Fibroblast of lung (primary cell): ENCODE measurements around the gene WWP2. TPM values are rescaled to one million over a fixed set of nuclear protein-coding genes. Genes with fewer than 3 reads are reported as not detected.

Experiments used
- DNase-seq, 2 donors: peaks; one replicate each; pipeline versions ENCODE4 v3.0.0 to v3.0.0-alpha.2; 2010; ENCODE audit warnings: low read depth in 2 of 2
- H2AFZ ChIP-seq: 2 replicates; pipeline ENCODE4 v1.5.1; 2012; ENCODE audit warnings: low read length, control low read depth, inconsistent platforms
- H3K27ac ChIP-seq: 2 replicates; pipeline ENCODE4 v1.5.1; 2011; ENCODE audit warnings: low read length, control low read depth; ENCODE audit not compliant: insufficient read depth
- H3K27me3 ChIP-seq: 2 replicates; pipeline ENCODE4 v1.5.1; 2011; ENCODE audit warnings: mild to moderate bottlenecking, low read length; ENCODE audit not compliant: control insufficient read depth, insufficient read depth
- H3K36me3 ChIP-seq: 2 replicates; pipeline ENCODE4 v1.5.1; 2011; ENCODE audit warnings: low read length; ENCODE audit not compliant: control insufficient read depth, insufficient read depth
- H3K4me1 ChIP-seq: 2 replicates; pipeline ENCODE4 v1.5.1; 2011; ENCODE audit warnings: low read length; ENCODE audit not compliant: control insufficient read depth, insufficient read depth; ENCODE audit errors: extremely low read depth
- H3K4me2 ChIP-seq: 2 replicates; pipeline ENCODE4 v1.5.1; 2011; ENCODE audit warnings: low read length, control low read depth; ENCODE audit not compliant: insufficient read depth; ENCODE audit errors: extremely low read depth
- H3K4me3 ChIP-seq, 4 experiments: fragments of 200-600 bp in 1 of 4; sonication (generic) in 1 of 4; replicated peaks in 1 of 4; 2 replicates each; pipeline ENCODE4 v1.5.1; 2011 to 2016; ENCODE audit warnings: low read length in 4 of 4, low read depth in 3 of 4, mild to moderate bottlenecking in 3 of 4, control low read depth in 2 of 4, inconsistent platforms in 1 of 4, mixed read lengths in 1 of 4; ENCODE audit not compliant: insufficient read depth in 1 of 4; ENCODE audit errors: control extremely low read depth in 1 of 4
- H3K79me2 ChIP-seq: 2 replicates; pipeline ENCODE4 v1.5.1; 2012; ENCODE audit warnings: mild to moderate bottlenecking, low read length, inconsistent platforms; ENCODE audit not compliant: control insufficient read depth, insufficient read depth
- H3K9ac ChIP-seq: 2 replicates; pipeline ENCODE4 v1.5.1; 2011; ENCODE audit warnings: mild to moderate bottlenecking, low read length, control low read depth; ENCODE audit not compliant: insufficient read depth
- H3K9me3 ChIP-seq: 2 replicates; pipeline ENCODE4 v1.5.1; 2012; ENCODE audit warnings: low read depth, low read length; ENCODE audit not compliant: control insufficient read depth, insufficient read depth
- H4K20me1 ChIP-seq: 2 replicates; pipeline ENCODE4 v1.5.1; 2011; ENCODE audit warnings: low read length; ENCODE audit not compliant: control insufficient read depth, insufficient read depth; ENCODE audit errors: extremely low read depth
- EZH2 ChIP-seq: IDR thresholded peaks from 2 replicates; pipeline ENCODE4 v1.5.1; 2012; ENCODE audit warnings: low read length, control low read depth, mild to moderate bottlenecking; ENCODE audit errors: missing control alignments
- polyA plus RNA-seq, 2 donors: library from polyadenylated mRNA; depleted of rRNA in 1 of 2; stranded (reverse) in 1 of 2; unstranded in 1 of 2; fragments of >200 nt; gene quantifications; 2 replicates each; pipeline ENCODE4 v1.2.1, GENCODE V29; 2011 to 2012; ENCODE audit warnings: missing spikeins in 1 of 2
- total RNA-seq: library from RNA; depleted of rRNA; stranded (reverse); fragments of >200 nt; gene quantifications from 2 replicates; pipeline ENCODE4 v1.2.1, GENCODE V29; 2014
- TF ChIP-seq, protein P1 (sequence below), 2 donors: IDR thresholded peaks in 1 of 2; conservative IDR thresholded peaks in 1 of 2; 1 replicate in 1 of 2; 2 replicates in 1 of 2; pipeline ENCODE4 v1.5.1; 2011 to 2012; ENCODE audit warnings: low read length in 2 of 2, control low read depth in 1 of 2, inconsistent platforms in 1 of 2, low read depth in 1 of 2, mild to moderate bottlenecking in 1 of 2

WWP2 gene
- total and polyA plus RNA-seq, 2 donors (not counting 1 experiment from before 2014, with no cell fraction given) = 16.3 to 28.5 TPM

DNA sequence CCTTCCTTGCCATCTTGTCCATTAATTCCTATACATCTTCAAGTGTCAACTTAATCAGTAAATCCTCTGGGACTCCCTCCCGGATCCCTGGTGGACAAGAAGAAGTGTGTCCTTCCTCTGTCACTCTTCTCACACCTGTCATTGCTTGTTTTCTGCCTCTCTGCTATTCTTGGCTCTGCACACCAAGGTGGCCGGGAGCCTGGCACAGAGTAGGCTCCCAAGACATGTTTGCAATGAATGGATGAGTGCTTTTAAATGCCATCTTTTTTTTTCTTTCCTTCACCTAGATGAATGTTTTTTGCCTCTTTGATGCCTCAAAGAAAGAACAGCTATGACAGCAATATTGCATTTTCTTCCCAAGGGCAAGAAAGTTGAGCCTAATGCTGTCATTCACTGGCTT lies 131.0 kb downstream of the WWP2 start:
- Histone ChIP-seq H3K4me3 (no peak overlapping the region), H3K9me3 (no peaks in the 10 kb centered on the region), H3K4me2 (no peak overlapping the region), H3K79me2 (no peaks in the 10 kb centered on the region), H2AFZ (no peak overlapping the region), H3K27ac (no peak overlapping the region), H3K27me3 (no peaks in the 10 kb centered on the region), H3K9ac (no peak overlapping the region), H4K20me1 (no peaks in the 10 kb centered on the region), H3K36me3 (no peaks in the 10 kb centered on the region), H3K4me1 (peaks cover 4% of the 10 kb centered on the region)
- DNase-seq = no peak
- TF ChIP-seq, protein P1, sequence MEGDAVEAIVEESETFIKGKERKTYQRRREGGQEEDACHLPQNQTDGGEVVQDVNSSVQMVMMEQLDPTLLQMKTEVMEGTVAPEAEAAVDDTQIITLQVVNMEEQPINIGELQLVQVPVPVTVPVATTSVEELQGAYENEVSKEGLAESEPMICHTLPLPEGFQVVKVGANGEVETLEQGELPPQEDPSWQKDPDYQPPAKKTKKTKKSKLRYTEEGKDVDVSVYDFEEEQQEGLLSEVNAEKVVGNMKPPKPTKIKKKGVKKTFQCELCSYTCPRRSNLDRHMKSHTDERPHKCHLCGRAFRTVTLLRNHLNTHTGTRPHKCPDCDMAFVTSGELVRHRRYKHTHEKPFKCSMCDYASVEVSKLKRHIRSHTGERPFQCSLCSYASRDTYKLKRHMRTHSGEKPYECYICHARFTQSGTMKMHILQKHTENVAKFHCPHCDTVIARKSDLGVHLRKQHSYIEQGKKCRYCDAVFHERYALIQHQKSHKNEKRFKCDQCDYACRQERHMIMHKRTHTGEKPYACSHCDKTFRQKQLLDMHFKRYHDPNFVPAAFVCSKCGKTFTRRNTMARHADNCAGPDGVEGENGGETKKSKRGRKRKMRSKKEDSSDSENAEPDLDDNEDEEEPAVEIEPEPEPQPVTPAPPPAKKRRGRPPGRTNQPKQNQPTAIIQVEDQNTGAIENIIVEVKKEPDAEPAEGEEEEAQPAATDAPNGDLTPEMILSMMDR (conservative IDR thresholded peaks at IDR 0.05 in 1 of 2, IDR thresholded peaks at IDR 0.05 in 1 of 2; ENCODE audit: low read depth in 1 of 2, low read length in 2 of 2) = no peak
- no peak for TF ChIP-seq EZH2

DNA sequence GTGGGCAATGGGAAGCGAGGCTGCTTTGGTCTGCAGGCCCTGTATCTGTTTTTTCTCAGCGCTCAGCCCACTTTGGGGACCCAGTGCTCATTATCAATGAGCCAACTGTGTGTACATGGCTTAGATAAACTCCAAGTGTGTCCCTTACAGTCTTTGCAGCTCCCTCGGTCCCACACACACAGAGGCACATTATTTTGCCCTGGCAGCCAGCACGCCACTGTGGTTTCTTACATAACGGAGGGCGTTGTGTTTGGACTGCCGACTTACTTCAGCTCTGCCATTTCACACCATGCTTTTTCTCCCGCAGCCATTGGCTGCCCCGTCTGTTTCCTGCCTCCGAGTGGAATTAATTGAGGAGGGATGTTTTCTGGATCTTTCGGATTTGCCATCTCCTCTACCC lies 132.5 kb downstream of the WWP2 start:
- H3K36me3 ChIP-seq = no peaks in the 10 kb centered on the region
- TF ChIP-seq, protein P1 (conservative IDR thresholded peaks at IDR 0.05 in 1 of 2, IDR thresholded peaks at IDR 0.05 in 1 of 2; ENCODE audit: low read depth in 1 of 2, low read length in 2 of 2) = no peak
- TF ChIP-seq EZH2 = no peak
- no peaks in the 10 kb centered on the region for H3K79me2 ChIP-seq
- H3K4me3 ChIP-seq = no peak overlapping the region
- peaks cover 4% of the 10 kb centered on the region for H3K4me1 ChIP-seq
- no peaks in the 10 kb centered on the region for H4K20me1 ChIP-seq
- no peaks in the 10 kb centered on the region for H3K9me3 ChIP-seq
- H3K4me2 ChIP-seq = no peak overlapping the region
- no peaks in the 10 kb centered on the region for H3K27me3 ChIP-seq
- DNase-seq = no peak
- no peak overlapping the region for H2AFZ ChIP-seq
- H3K27ac ChIP-seq = no peak overlapping the region
- no peak overlapping the region for H3K9ac ChIP-seq

DNA sequence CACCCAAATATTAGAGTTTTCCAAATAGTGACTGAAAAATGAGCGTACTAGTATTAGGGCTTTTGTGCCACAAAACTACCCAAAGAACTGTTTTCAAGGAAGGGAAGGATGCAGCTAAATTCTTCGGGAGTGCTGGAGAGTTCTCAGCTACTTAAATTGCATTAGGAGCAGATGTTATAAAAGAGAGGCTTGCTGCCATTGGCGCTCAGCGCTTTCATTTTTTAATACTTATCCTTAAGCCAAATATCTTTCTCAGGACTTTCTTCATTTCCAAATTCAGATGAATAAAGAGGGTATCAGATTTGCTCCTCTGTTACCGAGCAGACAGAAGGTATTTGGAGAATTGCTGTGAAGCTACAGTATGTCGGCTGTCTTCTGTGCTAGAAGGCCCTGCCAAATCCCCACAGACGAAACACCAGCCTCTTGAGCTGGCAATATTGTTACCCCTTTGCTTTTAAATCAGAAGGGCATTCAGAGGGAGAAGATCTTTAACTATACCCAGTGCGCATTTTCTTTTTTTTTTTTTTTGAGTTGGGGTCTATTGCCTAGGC lies 141.8 kb downstream of the WWP2 start:
- no peak overlapping the region for H3K9ac ChIP-seq
- H3K4me1 ChIP-seq = peaks cover 13% of the 10 kb centered on the region
- H4K20me1 ChIP-seq = no peaks in the 10 kb centered on the region
- no peak overlapping the region for H3K27ac ChIP-seq
- no peak overlapping the region for H3K4me3 ChIP-seq
- no peak for DNase-seq
- no peaks in the 10 kb centered on the region for H3K79me2 ChIP-seq
- H3K27me3 ChIP-seq = no peaks in the 10 kb centered on the region
- H2AFZ ChIP-seq = no peak overlapping the region
- H3K36me3 ChIP-seq = no peaks in the 10 kb centered on the region
- H3K4me2 ChIP-seq = no peak overlapping the region
- TF ChIP-seq, protein P1 (conservative IDR thresholded peaks at IDR 0.05 in 1 of 2, IDR thresholded peaks at IDR 0.05 in 1 of 2; ENCODE audit: low read depth in 1 of 2, low read length in 2 of 2) = no peak
- TF ChIP-seq EZH2 = no peak
- no peaks in the 10 kb centered on the region for H3K9me3 ChIP-seq
